Umbilical cord (tissue), 2 donors: ENCODE data around the gene THSD1. TPM values are rescaled to one million over a fixed set of nuclear protein-coding genes. Genes with fewer than 3 reads are reported as not detected.
"Not testable (repeated sequence)": the region's sequence is repeated elsewhere in the genome, so short reads cannot be mapped to it uniquely, and the experiment has no call there.

Source experiments
- DNase-seq: peaks from one replicate; pipeline ENCODE4 v3.0.0-alpha.2; 2015; ENCODE audit warnings: low spot score
- total RNA-seq: library from RNA; depleted of rRNA; stranded (reverse); fragments of >200 nt; gene quantifications from one replicate; pipeline ENCODE4 v1.2.3, GENCODE V29; 2014; ENCODE audit warnings: low replicate concordance; ENCODE audit not compliant: insufficient read depth

Gene THSD1
- total RNA-seq, 1 donor from 2014 or later: 8.4 TPM

DNA sequence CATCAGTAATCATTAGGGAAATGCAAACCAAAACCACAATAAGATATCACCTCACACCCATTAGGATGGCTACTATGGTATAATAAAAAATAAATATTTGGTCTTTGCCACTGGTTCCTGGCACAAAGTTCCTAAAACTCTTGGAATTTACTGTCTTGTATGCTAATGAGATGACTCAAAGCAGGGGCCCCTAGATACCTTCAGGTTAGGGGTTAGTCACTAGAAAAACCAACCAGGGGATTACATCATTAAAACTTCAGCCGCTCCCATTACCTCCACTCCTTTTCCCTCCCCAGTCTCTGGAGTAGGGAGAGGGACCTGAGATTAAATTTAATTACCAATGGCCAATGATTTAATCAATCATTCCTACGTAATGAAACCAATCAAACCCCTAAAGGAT lies 49.6 kb downstream of the THSD1 start:
- no peak for DNase-seq

DNA sequence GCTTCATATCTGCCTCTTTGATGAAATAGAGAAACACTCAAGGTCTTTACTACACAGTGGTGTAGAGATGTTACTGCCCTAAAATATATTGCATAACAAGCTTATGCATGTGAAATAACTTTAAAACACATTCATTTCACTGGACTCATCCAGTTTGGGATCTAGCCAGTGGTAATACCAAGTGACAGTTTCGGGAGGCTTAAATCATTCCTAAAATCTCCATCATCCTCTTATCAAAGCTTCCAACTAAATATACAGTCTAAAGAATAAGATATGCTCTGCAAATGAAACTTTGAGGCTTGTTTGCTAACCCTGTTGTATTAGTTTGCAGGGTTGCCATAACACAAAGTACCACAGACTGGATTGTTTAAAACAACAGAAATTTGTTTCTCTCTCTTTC lies 52.8 kb downstream of the THSD1 start:
- DNase-seq: peak; percentile 85

DNA sequence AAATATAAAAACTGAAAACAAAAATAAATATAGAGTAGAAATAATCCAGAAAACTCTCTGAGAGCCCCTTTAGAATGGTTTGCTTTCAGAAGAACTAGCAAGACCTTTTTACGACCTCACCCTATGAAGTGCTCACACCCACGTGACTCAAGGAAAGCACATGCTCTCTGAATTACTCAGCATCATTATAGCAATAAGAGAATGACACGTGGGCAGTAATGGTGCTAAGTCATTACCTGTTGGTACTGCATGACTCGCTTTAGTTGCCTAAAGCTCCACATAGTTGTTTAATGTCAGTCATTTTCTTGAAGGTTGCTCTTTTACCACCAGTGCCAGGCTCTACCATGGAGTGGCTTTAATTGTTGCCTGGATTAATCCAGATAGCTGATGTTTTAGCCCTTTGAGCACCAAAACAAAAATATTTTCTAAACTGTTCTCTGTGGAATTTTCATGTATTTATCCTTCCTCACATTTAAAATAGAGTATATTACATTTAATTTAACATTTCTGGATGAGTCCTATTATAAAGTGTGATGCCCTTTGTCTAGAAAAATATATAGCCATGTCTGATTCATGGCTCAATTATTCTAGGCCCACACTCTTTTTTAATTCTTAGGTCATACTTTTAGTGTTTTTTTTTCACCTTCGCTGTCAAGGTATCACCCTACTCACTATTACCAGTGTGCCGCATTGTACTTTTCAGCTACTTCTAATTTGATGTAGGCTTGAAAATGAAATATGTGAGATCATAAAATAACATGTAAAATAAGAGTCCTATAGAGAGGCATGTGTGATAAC lies 56.8 kb downstream of the THSD1 start:
- no peak for DNase-seq

DNA sequence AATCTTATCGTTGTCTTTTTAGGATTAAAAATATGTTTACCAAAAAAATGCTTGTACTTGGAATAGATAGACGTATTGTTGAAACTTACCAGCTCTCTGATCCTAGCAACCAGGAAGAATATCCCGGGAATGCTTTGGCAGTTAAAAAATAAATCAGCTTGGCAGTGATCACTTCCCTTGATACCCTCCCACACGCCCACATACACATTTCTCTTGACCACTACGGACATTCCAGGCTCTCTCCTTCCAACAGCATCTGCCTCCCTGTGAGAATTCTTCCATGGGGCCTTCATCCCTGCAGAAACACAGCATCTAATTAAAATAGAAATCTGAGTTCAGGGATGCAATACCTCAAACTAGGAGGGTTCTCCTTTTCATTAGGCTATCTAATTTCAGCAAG lies 57.9 kb downstream of the THSD1 start:
- no peak for DNase-seq

DNA sequence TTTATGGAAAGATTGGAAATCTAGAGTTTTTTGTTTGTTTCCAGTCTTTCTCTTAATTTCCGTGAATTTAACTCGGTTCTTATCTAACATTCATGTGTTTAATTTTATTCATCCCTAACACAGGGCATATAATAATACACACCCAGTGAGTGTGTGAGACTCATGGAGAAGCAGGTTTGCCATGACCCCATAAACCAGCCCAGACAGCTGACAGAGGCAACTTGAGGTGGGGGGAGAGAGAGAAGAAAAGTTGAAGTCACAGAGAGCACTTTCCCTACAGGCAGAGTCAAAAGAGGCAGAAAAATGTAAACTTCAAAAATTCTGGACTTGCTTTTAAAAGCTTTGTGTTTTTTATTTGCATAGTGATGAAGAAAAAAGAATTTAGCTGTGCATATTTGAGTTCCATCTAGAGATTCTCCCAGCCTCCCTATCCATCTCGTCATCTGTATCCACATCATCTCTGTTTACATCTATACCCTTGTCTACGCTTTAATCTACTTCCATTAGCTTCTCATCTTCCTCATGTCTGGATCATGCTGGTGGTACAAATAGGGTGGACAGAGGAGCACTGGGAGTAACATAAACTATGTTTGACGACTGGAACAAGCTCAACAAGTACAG lies 60.2 kb downstream of the THSD1 start:
- no peak for DNase-seq

DNA sequence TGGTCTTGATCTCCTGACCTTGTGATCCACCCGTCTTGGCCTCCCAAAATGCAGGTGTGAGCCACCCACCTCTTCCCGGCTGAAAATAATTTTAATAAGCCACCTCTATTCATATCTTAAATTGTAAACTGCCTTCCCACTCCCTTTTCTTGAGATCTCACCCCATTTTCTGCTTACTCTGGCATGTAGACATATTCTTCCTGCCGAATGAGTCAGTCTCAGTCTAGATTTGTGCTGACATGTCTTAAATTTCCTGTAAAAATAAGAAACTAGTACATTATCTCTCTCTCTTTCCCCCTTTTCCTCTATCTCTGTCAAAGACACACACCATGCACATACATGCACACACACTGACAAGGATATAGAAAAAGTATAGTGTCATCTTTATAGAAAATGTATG lies 60.9 kb downstream of the THSD1 start:
- peak; percentile 21 for DNase-seq

DNA sequence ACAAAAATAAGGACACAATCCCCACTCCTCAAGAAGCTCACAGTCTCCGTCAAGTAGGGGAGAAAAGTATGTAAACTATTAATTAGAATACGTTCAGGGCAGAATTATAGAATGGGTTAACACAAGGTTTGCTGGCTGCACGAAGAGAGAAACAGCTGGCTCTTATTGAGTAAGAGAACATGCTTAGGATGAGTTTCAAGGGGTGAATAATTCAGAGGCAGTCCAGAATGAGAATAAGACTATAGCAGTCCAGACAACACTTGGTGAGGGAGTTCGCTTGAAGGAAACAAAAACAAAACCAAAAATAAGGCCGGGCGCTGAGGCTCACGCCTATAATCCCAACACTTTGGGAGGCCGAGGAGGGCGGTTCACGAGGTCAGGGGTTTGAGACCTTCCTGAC lies 61.9 kb downstream of the THSD1 start:
- no peak for DNase-seq

DNA sequence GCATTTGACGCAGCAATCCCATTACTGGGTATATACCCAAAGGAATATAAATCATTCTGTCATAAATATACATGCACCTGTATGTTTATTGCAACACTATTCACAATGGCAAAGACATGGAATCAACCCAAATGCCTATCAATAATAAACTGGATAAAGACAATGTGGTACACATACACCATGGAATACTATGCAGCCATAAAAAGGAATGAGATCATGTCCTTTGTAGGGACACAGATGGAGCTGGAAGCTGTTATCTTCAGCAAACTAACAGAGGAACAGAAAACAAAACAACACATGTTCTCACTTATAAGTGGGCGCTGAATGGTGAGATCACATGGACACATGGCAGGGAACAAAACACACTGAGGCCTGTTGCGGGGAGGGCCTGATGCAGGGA lies 63.8 kb downstream of the THSD1 start:
- not testable (repeated sequence) for DNase-seq

DNA sequence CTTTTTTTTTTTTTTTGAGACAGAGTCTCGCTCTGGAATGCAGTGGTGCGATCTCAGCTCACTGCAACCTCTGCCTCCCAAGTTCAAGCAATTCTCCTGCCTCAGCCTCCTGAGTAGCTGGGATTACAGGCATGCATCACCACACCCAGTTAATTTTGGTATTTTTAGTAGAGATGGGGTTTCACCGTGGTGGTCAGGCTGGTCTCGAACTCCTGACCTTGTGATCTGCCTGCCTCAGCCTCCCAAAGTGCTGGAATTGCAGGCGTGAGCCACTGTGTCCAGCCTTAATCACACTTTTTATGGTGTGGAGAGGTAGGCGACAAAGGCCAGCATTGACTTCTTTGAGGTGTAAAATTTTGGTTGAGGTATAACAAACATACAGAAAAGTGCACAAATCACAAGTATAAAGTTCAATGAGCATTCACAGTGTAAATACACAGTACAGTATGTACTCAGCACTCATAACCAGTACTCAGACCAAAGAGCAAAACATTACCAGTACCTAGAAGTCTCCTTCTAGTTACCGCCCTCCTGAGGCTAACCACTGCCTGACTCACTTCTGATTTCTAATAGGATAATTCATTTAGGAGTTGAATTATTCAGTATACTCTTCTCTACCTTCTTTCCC lies 68.0 kb downstream of the THSD1 start:
- DNase-seq: not testable (repeated sequence)

DNA sequence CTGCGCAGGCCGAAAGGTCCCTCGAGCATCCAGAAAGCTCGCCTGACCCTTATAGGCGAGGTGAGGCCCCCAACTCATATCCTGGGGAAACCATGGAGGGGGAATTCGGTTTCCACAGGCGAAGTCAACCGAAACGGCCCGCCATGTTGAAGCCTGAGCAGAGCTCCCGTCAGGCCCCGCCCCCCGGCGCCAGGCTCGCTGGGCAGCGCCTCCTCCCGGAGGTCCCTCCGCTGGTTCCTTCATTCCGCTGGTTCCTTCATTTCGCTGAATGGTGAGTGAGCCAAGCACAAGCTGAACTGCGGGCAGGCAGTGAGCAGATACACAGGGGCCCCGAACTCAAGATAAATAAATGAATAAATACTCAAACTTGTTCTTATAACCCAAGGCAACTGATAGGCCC lies 71.9 kb downstream of the THSD1 start:
- not testable (repeated sequence) for DNase-seq

DNA sequence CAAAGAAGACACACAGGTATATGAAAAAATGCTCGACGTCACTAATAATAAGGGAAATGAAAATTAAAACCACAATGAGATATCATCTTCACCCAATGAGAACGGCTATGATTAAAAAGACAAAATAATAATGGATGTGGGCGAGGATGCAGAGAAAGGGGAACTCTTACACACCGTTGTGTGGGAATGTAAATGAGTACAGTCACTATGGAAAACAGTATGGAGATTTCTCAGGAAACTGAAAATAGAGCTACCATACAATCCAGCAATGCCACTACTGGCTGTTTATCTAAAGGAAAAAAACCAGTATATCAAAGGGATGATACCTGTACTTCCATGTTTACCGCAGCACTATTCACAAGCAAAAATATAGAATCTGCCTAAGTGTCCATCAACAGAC lies 74.1 kb downstream of the THSD1 start:
- not testable (repeated sequence) for DNase-seq

Other genes starting within 250 kb of the THSD1 start
- gene NEK3, start 246.6 kb downstream of the THSD1 start, total RNA-seq: 13.7 TPM
- 136 TPM for gene VPS36, start 44.5 kb upstream of the THSD1 start, total RNA-seq
- 14.0 TPM for gene CKAP2, start 49.3 kb upstream of the THSD1 start, total RNA-seq
- 5.1 TPM for gene HNRNPA1L2, start 236.3 kb upstream of the THSD1 start, total RNA-seq
- 25.3 TPM for gene SUGT1, start 246.7 kb upstream of the THSD1 start, total RNA-seq